Transverse colon (tissue), 4 donors: ENCODE results near the gene IFNGR2.

Experiments
- EP300 ChIP-seq: sonication (generic); formaldehyde crosslinking; IDR thresholded peaks from one replicate; pipeline ENCODE4 v1.6.1; 2017; ENCODE audit warnings: antibody characterized with exemption, low read depth
- POLR2A ChIP-seq: fragments of 450-650 bp; IDR thresholded peaks from one replicate; pipeline ENCODE4 v1.6.1; 2016; ENCODE audit warnings: antibody characterized with exemption, mild to moderate bottlenecking, moderate library complexity
- POLR2AphosphoS5 ChIP-seq, 3 donors: sonication (generic); formaldehyde crosslinking; IDR thresholded peaks; one replicate each; pipeline ENCODE4 v1.6.1; 2016; ENCODE audit warnings: antibody characterized with exemption in 3 of 3
- TF ChIP-seq, protein P1 (sequence below), 5 experiments: fragments of 200-600 bp in 3 of 5; fragments of 450-650 bp in 2 of 5; sonication (generic) in 3 of 5; IDR thresholded peaks; 1 replicate in 2 of 5; 2 replicates in 3 of 5; pipeline ENCODE4 v1.5.1; 2016 to 2017; ENCODE audit warnings: antibody characterized with exemption in 5 of 5, inconsistent platforms in 3 of 5, mild to moderate bottlenecking in 2 of 5, moderate library complexity in 1 of 5

DNA sequence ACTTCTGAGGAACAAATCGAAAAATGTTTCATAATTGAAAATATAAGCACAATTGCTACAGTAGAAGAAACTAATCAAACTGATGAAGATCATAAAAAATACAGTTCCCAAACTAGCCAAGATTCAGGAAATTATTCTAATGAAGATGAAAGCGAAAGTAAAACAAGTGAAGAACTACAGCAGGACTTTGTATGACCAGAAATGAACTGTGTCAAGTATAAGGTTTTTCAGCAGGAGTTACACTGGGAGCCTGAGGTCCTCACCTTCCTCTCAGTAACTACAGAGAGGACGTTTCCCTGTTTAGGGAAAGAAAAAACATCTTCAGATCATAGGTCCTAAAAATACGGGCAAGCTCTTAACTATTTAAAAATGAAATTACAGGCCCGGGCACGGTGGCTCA lies 47.9 kb upstream of the IFNGR2 start:
- no peak for TF ChIP-seq POLR2A
- TF ChIP-seq, protein P1, sequence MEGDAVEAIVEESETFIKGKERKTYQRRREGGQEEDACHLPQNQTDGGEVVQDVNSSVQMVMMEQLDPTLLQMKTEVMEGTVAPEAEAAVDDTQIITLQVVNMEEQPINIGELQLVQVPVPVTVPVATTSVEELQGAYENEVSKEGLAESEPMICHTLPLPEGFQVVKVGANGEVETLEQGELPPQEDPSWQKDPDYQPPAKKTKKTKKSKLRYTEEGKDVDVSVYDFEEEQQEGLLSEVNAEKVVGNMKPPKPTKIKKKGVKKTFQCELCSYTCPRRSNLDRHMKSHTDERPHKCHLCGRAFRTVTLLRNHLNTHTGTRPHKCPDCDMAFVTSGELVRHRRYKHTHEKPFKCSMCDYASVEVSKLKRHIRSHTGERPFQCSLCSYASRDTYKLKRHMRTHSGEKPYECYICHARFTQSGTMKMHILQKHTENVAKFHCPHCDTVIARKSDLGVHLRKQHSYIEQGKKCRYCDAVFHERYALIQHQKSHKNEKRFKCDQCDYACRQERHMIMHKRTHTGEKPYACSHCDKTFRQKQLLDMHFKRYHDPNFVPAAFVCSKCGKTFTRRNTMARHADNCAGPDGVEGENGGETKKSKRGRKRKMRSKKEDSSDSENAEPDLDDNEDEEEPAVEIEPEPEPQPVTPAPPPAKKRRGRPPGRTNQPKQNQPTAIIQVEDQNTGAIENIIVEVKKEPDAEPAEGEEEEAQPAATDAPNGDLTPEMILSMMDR (IDR thresholded peaks at IDR 0.05): no peak
- TF ChIP-seq POLR2AphosphoS5 (IDR thresholded peaks at IDR 0.05): no peak
- no peak for TF ChIP-seq EP300
